Thymus (tissue), 11 donors: ENCODE data around the gene MAP3K10. TPM values are rescaled to one million over a fixed set of nuclear protein-coding genes. Genes with fewer than 3 reads are reported as not detected.

Experiments
- DNase-seq, 9 donors: peaks; one replicate each; pipeline ENCODE4 v3.0.0-alpha.2; 2013; ENCODE audit warnings: low spot score in 9 of 9, low read depth in 6 of 9, missing footprints in 1 of 9
- H3K27ac ChIP-seq, 2 donors: one replicate each; pipeline ENCODE4 v1.5.1; 2013; ENCODE audit warnings: control low read depth in 1 of 2, low read depth in 1 of 2, low read length in 1 of 2, mild to moderate bottlenecking in 1 of 2, moderate library complexity in 1 of 2
- H3K27me3 ChIP-seq, 2 donors: one replicate each; pipeline ENCODE4 v1.5.1; 2013; ENCODE audit warnings: low read length in 1 of 2; ENCODE audit not compliant: control insufficient read depth in 2 of 2, insufficient read depth in 1 of 2
- H3K36me3 ChIP-seq, 2 donors: one replicate each; pipeline ENCODE4 v1.5.1; 2013; ENCODE audit warnings: low read length in 1 of 2, mild to moderate bottlenecking in 1 of 2, moderate library complexity in 1 of 2; ENCODE audit not compliant: control insufficient read depth in 2 of 2, insufficient read depth in 2 of 2
- H3K4me1 ChIP-seq, 2 donors: one replicate each; pipeline ENCODE4 v1.5.1; 2013; ENCODE audit warnings: low read length in 2 of 2; ENCODE audit not compliant: control insufficient read depth in 2 of 2, insufficient read depth in 2 of 2
- H3K4me3 ChIP-seq, 2 donors: one replicate each; pipeline ENCODE4 v1.5.1; 2013; ENCODE audit warnings: low read length in 2 of 2, control low read depth in 1 of 2, mild to moderate bottlenecking in 1 of 2
- H3K9me3 ChIP-seq, 2 donors: one replicate each; pipeline ENCODE4 v1.5.1; 2013; ENCODE audit warnings: low read length in 1 of 2, mild to moderate bottlenecking in 1 of 2; ENCODE audit not compliant: control insufficient read depth in 2 of 2, insufficient read depth in 1 of 2
- WGBS: extraction: QIAGEN DNeasy Blood & Tissue Kit; methylation state at CpG from one replicate; pipeline ENCODE4 v1.1.7; 2013; 5-methylcytosine and 5-hydroxymethylcytosine counted together
- polyA plus RNA-seq: library from polyadenylated mRNA; stranded (reverse); fragments of 200-250 nt; gene quantifications from one replicate; pipeline ENCODE4 v1.2.3, GENCODE V29; 2013
- total RNA-seq: library from RNA; stranded (reverse); fragments of 120-200 nt; gene quantifications from one replicate; pipeline ENCODE4 v1.2.4, GENCODE V29; 2013
- donor health status: healthy.

Gene MAP3K10
- total and polyA plus RNA-seq, 2 donors, result 4.8 to 10.8 TPM

- no peaks in the 10 kb centered on the region for H3K27me3 ChIP-seq
- no peak overlapping the region for H3K4me3 ChIP-seq
- H3K36me3 ChIP-seq, result peaks cover 55 to 72% of the 10 kb centered on the region in 2 donors
- no peaks in the 10 kb centered on the region for H3K4me1 ChIP-seq
- H3K9me3 ChIP-seq, result no peaks in the 10 kb centered on the region
- no peak overlapping the region for H3K27ac ChIP-seq
- WGBS, result 97% methylated on average over 22 of the region's 22 CpGs
- DNase-seq, result no peak
These were observed 43.4 kb downstream of the MAP3K10 start for GRCh38 chr19:40234429-40235237.

- DNase-seq, result no peak
- Histone ChIP-seq H3K27me3 (no peaks in the 10 kb centered on the region), H3K9me3 (no peaks in the 10 kb centered on the region), H3K4me3 (no peak overlapping the region), H3K27ac (no peak overlapping the region), H3K36me3 (peaks cover 63 to 80% of the 10 kb centered on the region in 2 donors), H3K4me1 (no peaks in the 10 kb centered on the region)
- WGBS, result 94% methylated on average over 30 of the region's 30 CpGs
These were observed 44.2 kb downstream of the MAP3K10 start for GRCh38 chr19:40235238-40236025.

- no peak overlapping the region for H3K27ac ChIP-seq
- H3K4me3 ChIP-seq, result no peak overlapping the region
- WGBS, result 99% methylated on average over 9 of the region's 9 CpGs
- H3K36me3 ChIP-seq, result peaks cover 69 to 83% of the 10 kb centered on the region in 2 donors
- H3K9me3 ChIP-seq, result no peaks in the 10 kb centered on the region
- H3K27me3 ChIP-seq, result no peaks in the 10 kb centered on the region
- DNase-seq, result no peak
- H3K4me1 ChIP-seq, result no peaks in the 10 kb centered on the region
These were observed 44.8 kb downstream of the MAP3K10 start for GRCh38 chr19:40236026-40236355.

GRCh38 chr19:40236366-40236765 lies 45.1 kb downstream of the MAP3K10 start:
- 96% methylated on average over 6 of the region's 6 CpGs for WGBS
- Histone ChIP-seq H3K9me3 (no peaks in the 10 kb centered on the region), H3K27me3 (no peaks in the 10 kb centered on the region), H3K4me3 (no peak overlapping the region), H3K4me1 (no peaks in the 10 kb centered on the region), H3K27ac (no peak overlapping the region), H3K36me3 (peaks cover 72 to 87% of the 10 kb centered on the region in 2 donors)
- no peak for DNase-seq

GRCh38 chr19:40237791-40238190 lies 46.6 kb downstream of the MAP3K10 start:
- no peak for DNase-seq
- no peaks in the 10 kb centered on the region for H3K4me1 ChIP-seq
- 98% methylated on average over 14 of the region's 14 CpGs for WGBS
- H3K27me3 ChIP-seq, result no peaks in the 10 kb centered on the region
- peaks cover 85 to 96% of the 10 kb centered on the region in 2 donors for H3K36me3 ChIP-seq
- no peak overlapping the region for H3K27ac ChIP-seq
- no peak overlapping the region for H3K4me3 ChIP-seq
- no peaks in the 10 kb centered on the region for H3K9me3 ChIP-seq

GRCh38 chr19:40238775-40239174 lies 47.5 kb downstream of the MAP3K10 start:
- 97% methylated on average over 9 of the region's 9 CpGs for WGBS

GRCh38 chr19:40239415-40240226 lies 48.4 kb downstream of the MAP3K10 start:
- no peak for DNase-seq
- H3K9me3 ChIP-seq, result no peaks in the 10 kb centered on the region
- no peaks in the 10 kb centered on the region for H3K27me3 ChIP-seq
- no peak overlapping the region for H3K4me3 ChIP-seq
- no peak overlapping the region for H3K27ac ChIP-seq
- 98% methylated on average over 12 of the region's 12 CpGs for WGBS
- peaks cover 76 to 77% of the 10 kb centered on the region in 2 donors for H3K36me3 ChIP-seq
- no peaks in the 10 kb centered on the region for H3K4me1 ChIP-seq

More at GRCh38 chr19:40238775-40239174, 47.5 kb downstream of the MAP3K10 start:
- H3K27me3 ChIP-seq, result no peaks in the 10 kb centered on the region
- no peak for DNase-seq
- H3K9me3 ChIP-seq, result no peaks in the 10 kb centered on the region
- no peak overlapping the region for H3K27ac ChIP-seq
- no peak overlapping the region for H3K4me3 ChIP-seq
- H3K4me1 ChIP-seq, result no peaks in the 10 kb centered on the region
- H3K36me3 ChIP-seq, result peaks cover 84 to 86% of the 10 kb centered on the region in 2 donors

GRCh38 chr19:40240332-40240731 lies 49.1 kb downstream of the MAP3K10 start:
- DNase-seq, result no peak
- no peaks in the 10 kb centered on the region for H3K4me1 ChIP-seq
- 98% methylated on average over 6 of the region's 6 CpGs for WGBS

More at GRCh38 chr19:40240332-40240731, 49.1 kb downstream of the MAP3K10 start:
- Histone ChIP-seq H3K9me3 (no peaks in the 10 kb centered on the region), H3K4me3 (no peak overlapping the region), H3K27me3 (no peaks in the 10 kb centered on the region), H3K27ac (no peak overlapping the region), H3K36me3 (peaks cover 69 to 70% of the 10 kb centered on the region in 2 donors)
